ENCODE data around the gene PPP2R5C.

DNA sequence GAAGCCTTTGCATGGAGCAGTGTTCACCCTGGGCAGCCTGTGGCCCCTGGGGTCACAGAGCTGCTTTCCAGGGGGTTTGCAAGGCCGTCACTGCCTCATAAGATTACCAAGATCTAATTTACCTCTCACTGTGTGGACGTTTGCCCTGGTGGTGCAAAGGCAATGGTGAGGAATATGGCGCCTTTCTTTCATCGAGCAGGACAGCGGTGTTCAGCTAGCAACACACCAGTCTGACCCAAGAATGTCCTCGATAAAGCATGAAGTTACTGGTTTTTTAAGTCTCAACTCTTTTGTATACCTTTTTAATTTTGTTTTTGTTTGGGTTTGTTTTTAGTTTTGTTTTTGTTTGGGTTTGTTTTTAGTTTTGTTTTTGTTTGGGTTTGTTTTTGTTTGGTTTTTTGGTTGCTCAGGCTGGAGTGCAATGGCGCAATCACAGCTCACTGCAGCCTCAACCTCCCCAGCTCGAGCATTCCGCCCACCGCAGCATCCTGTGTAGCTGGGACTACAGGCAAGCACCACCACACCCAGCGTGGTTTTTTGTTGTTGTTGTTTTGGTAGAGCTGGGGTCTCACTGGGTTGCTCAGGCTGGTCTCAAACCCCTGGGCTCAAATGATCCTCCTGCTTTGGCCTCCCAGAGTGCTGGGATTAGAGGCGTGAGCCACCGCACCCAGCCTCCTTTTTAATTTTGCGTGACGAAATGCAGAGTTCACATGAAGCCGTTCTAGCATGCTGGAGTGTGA, 57.9 kb downstream of the PPP2R5C start:
- TF ChIP-seq, protein P1, sequence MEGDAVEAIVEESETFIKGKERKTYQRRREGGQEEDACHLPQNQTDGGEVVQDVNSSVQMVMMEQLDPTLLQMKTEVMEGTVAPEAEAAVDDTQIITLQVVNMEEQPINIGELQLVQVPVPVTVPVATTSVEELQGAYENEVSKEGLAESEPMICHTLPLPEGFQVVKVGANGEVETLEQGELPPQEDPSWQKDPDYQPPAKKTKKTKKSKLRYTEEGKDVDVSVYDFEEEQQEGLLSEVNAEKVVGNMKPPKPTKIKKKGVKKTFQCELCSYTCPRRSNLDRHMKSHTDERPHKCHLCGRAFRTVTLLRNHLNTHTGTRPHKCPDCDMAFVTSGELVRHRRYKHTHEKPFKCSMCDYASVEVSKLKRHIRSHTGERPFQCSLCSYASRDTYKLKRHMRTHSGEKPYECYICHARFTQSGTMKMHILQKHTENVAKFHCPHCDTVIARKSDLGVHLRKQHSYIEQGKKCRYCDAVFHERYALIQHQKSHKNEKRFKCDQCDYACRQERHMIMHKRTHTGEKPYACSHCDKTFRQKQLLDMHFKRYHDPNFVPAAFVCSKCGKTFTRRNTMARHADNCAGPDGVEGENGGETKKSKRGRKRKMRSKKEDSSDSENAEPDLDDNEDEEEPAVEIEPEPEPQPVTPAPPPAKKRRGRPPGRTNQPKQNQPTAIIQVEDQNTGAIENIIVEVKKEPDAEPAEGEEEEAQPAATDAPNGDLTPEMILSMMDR (IDR thresholded peaks at IDR 0.05), result no peak
- TF ChIP-seq POLR2A (IDR thresholded peaks at IDR 0.05), result no peak

All from tibial nerve (tissue), 3 donors.